Tibial artery (tissue), 4 donors: ENCODE results near the gene TAX1BP3.

Source experiments
- DNase-seq, 2 donors: peaks; one replicate each; pipeline ENCODE4 v3.0.0-alpha.2; 2019
- H3K27ac ChIP-seq, 2 donors: fragments of 200-600 bp; sonication (generic) in 1 of 2; 1 replicate in 1 of 2; 2 replicates in 1 of 2; pipeline ENCODE4 v1.5.1; 2018 to 2019; ENCODE audit warnings: mild to moderate bottlenecking in 1 of 2
- H3K27me3 ChIP-seq, 2 donors: fragments of 200-600 bp; sonication (generic) in 1 of 2; one replicate each; pipeline versions ENCODE4 v1.5.1 to v1.6.0; 2016 to 2019
- H3K36me3 ChIP-seq, 3 donors: fragments of 200-600 bp; sonication (generic) in 2 of 3; one replicate each; pipeline ENCODE4 v1.5.1; 2016 to 2019; ENCODE audit warnings: mild to moderate bottlenecking in 2 of 3
- H3K4me1 ChIP-seq, 4 donors: fragments of 200-600 bp; sonication (generic) in 2 of 4; 1 replicate in 3 of 4; 2 replicates in 1 of 4; pipeline ENCODE4 v1.5.1; 2016 to 2019
- H3K4me3 ChIP-seq, 2 donors: fragments of 200-600 bp; sonication (generic) in 1 of 2; 1 replicate in 1 of 2; 2 replicates in 1 of 2; pipeline ENCODE4 v1.5.1; 2018 to 2019; ENCODE audit warnings: mild to moderate bottlenecking in 2 of 2
- H3K9me3 ChIP-seq, 3 donors: fragments of 200-600 bp; sonication (generic) in 1 of 3; one replicate each; pipeline ENCODE4 v1.5.1; 2016 to 2019
- CTCF ChIP-seq, 2 experiments: fragments of 200-600 bp in 1 of 2; fragments of 450-650 bp in 1 of 2; IDR thresholded peaks; one replicate each; pipeline ENCODE4 v1.5.1; 2017 to 2019; ENCODE audit warnings: antibody characterized with exemption in 2 of 2, mild to moderate bottlenecking in 1 of 2, moderate library complexity in 1 of 2
- intact Hi-C: fragments of 100-400 bp; cut with DNase I; formaldehyde crosslinking; loops from one replicate; pipeline ENCODE4 v1.15.0; 2023; ENCODE audit warnings: low total_unique reads

TAX1BP3 gene

DNA sequence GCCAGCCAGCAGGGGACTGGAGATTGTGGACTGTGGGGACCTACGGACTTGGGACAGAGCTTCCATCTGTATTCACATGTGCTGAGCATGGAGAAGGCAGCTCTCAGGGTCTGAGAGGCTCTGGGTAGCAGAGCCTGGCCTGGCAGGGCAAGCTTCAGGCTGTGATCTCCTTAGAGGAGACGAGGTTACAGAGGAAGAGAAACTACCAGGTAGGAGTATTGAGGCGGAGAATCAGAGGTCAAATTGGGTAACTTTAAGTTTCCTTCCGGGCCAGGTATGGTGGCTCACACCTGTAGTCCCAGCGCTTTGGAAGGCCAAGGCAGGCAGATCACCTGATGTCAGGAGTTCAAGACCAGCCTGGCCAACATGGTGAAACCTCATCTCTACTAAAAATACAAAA lies 23.1 kb downstream of the TAX1BP3 start:
- H3K27ac ChIP-seq, result no peak overlapping the region
- no peaks in the 10 kb centered on the region for H3K4me1 ChIP-seq
- no peak overlapping the region for H3K4me3 ChIP-seq
- no peak for TF ChIP-seq CTCF (IDR thresholded peaks at IDR 0.05)
- H3K27me3 ChIP-seq, result no peaks in the 10 kb centered on the region
- intact Hi-C loops, result no loop called here
- DNase-seq, result no peak
- H3K9me3 ChIP-seq, result no peaks in the 10 kb centered on the region
- peaks cover 14 to 82% (median 18%) of the 10 kb centered on the region in 3 donors for H3K36me3 ChIP-seq

GRCh38 chr17:3643889-3644349 lies 24.5 kb downstream of the TAX1BP3 start:
- Histone ChIP-seq H3K36me3 (peaks cover 10 to 72% (median 14%) of the 10 kb centered on the region in 3 donors), H3K4me3 (no peak overlapping the region), H3K9me3 (no peaks in the 10 kb centered on the region), H3K27me3 (no peaks in the 10 kb centered on the region), H3K27ac (no peak overlapping the region), H3K4me1 (no peaks in the 10 kb centered on the region)
- intact Hi-C loops, result no loop called here
- no peak for TF ChIP-seq CTCF (IDR thresholded peaks at IDR 0.05)
- no peak for DNase-seq

- no peak for TF ChIP-seq CTCF (IDR thresholded peaks at IDR 0.05)
- Histone ChIP-seq H3K4me3 (no peak overlapping the region), H3K36me3 (peaks cover 0 to 52% (median 14%) of the 10 kb centered on the region in 3 donors), H3K27ac (no peak overlapping the region), H3K9me3 (no peaks in the 10 kb centered on the region), H3K4me1 (peaks cover 0 to 11% (median 9%) of the 10 kb centered on the region in 4 donors), H3K27me3 (no peaks in the 10 kb centered on the region)
- DNase-seq, result no peak
- intact Hi-C loops, result no loop called here
These were observed 26.5 kb downstream of the TAX1BP3 start for GRCh38 chr17:3641717-3642486.

- Histone ChIP-seq H3K4me3 (no peak overlapping the region), H3K27ac (no peak overlapping the region), H3K36me3 (peaks cover 0 to 46% (median 14%) of the 10 kb centered on the region in 3 donors), H3K27me3 (no peaks in the 10 kb centered on the region), H3K9me3 (no peaks in the 10 kb centered on the region), H3K4me1 (peaks cover 0 to 11% (median 9%) of the 10 kb centered on the region in 4 donors)
- no peak for DNase-seq
- no peak for TF ChIP-seq CTCF (IDR thresholded peaks at IDR 0.05)
- intact Hi-C loops, result no loop called here
These were observed 27.4 kb downstream of the TAX1BP3 start for GRCh38 chr17:3641014-3641413.

DNA sequence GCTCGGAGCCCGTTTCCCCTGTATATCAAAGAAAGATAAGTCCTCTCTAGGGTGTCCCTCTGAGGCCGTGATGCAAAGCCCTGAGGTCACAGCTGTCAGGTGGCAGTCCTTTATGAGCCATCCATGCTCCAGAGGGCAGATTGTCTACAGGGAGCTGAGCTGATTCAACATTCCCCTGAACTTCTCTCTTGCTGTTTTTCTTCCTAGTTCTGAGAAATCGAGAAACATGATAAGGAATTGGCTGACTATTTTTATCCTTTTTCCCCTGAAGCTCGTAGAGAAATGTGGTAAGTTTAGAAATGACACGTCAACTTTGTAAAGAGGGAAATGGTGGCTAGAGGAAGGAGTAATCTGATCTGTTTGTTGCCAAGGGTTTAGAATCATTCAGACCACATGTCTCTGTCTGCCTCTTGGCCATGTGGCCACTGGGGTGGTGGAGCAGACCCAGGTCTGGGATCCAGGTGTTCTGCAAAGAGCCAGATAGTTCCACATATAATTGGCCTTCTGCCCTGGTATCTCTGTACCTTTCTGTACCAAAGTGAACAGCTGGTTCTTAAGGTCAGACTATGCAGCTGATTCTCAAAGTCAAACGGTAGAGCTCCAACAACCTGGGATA lies 28.3 kb downstream of the TAX1BP3 start:
- intact Hi-C loops, result no loop called here
- TF ChIP-seq CTCF (IDR thresholded peaks at IDR 0.05), result no peak

More for the DNA sequence above, 28.3 kb downstream of the TAX1BP3 start:
- peaks cover 0 to 40% (median 10%) of the 10 kb centered on the region in 3 donors for H3K36me3 ChIP-seq
- no peaks in the 10 kb centered on the region for H3K27me3 ChIP-seq
- H3K4me3 ChIP-seq, result no peak overlapping the region
- no peaks in the 10 kb centered on the region for H3K9me3 ChIP-seq
- no peak for DNase-seq
- no peak overlapping the region for H3K27ac ChIP-seq
- H3K4me1 ChIP-seq, result peaks cover 0 to 19% (median 15%) of the 10 kb centered on the region in 4 donors
